AG09309 (cell line): Measurements from ENCODE around the gene MAP4K4.

Experiments used
- DNase-seq: peaks from one replicate; pipeline ENCODE4 v3.0.0-alpha.2; 2010; ENCODE audit warnings: low read depth
- H3K4me3 ChIP-seq: 2 replicates; pipeline ENCODE4 v1.5.1; 2011; ENCODE audit warnings: mild to moderate bottlenecking, low read depth, low read length, moderate library complexity; ENCODE audit not compliant: control insufficient read depth
- TF ChIP-seq, protein P1 (sequence below): IDR thresholded peaks from 2 replicates; pipeline ENCODE4 v1.5.1; 2011; ENCODE audit warnings: mild to moderate bottlenecking, low read depth, low read length, inconsistent platforms; ENCODE audit not compliant: insufficient read depth, control insufficient read depth; ENCODE audit errors: missing control alignments

The MAP4K4 gene

DNA sequence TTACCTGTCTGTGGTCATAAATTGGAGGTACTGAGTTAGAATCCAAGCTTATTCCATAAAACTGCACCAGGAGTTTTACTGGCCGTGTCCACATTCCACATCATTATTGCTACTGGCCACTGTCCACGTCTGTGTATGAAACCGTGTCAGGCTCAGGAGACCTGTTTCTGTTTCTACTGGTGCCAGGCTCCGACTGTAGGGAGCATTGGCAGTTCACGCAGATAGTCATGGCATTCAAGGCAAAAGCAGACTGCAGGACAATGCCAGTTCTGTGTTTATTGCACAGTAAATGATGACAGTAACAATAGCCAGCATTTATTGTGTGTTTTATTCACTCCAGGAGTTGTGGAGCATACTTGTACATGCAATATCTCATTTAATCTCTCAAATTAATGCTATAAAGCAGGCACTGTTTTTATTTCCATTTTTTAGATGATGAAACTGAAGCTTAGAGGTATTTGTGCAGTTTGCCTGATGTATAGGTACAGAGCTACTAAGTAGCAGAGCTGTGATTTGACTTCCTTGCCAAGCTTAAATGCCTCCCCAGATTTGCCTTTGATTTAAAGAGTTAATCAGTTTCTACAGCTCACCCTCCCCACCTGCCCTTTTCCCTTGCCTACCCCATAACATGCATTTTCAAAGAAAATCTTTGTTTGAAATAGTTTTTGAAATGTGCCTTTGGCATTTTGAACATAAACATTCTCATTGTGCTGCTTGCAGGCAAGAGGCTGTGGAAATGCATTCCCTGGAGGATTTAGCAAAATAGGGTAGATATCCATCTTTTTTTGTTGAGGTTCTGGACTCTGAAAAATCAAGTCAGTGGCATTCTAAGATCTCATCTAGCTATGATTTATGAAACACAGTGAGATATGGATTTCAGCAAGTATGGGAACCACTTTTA lies 55.5 kb downstream of the MAP4K4 start:
- TF ChIP-seq, protein P1, sequence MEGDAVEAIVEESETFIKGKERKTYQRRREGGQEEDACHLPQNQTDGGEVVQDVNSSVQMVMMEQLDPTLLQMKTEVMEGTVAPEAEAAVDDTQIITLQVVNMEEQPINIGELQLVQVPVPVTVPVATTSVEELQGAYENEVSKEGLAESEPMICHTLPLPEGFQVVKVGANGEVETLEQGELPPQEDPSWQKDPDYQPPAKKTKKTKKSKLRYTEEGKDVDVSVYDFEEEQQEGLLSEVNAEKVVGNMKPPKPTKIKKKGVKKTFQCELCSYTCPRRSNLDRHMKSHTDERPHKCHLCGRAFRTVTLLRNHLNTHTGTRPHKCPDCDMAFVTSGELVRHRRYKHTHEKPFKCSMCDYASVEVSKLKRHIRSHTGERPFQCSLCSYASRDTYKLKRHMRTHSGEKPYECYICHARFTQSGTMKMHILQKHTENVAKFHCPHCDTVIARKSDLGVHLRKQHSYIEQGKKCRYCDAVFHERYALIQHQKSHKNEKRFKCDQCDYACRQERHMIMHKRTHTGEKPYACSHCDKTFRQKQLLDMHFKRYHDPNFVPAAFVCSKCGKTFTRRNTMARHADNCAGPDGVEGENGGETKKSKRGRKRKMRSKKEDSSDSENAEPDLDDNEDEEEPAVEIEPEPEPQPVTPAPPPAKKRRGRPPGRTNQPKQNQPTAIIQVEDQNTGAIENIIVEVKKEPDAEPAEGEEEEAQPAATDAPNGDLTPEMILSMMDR = no peak
- no peak for DNase-seq
- H3K4me3 ChIP-seq = no peak overlapping the region

DNA sequence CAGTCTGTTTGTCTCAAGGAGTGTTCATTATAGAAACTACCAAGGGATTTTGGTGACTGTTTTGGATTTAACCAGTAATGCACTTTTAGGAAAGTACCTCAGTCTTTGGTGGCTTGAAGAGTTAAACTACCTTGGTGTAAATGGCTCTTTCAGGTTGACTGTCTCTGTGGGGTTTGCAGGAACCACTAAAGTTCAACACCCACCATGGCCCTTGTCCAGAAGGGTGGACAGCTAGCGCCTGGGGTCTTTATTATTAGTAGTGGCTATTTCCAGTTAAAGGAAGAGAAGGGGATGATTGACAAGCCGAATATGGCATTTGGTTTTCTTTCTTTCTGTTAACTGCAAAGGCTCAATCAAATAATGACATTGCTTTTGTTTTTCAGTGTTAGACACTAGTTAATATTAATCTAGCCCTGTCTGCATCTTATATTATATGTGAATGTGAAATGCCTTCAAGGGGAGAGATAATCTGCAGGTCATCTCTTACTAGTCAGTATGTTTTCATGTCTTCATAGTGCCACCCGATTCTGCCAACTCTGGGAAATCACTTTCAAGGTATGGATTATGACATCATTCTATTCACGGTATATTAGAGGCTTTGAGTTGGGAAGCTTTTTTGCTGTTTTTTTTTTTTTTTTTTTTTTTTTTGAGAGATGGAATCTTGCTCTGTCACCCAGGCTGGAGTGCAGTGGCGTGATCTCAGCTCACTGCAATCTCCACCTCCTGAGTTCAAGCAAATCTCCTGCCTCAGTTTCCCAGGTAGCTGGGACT lies 56.4 kb downstream of the MAP4K4 start:
- no peak overlapping the region for H3K4me3 ChIP-seq
- TF ChIP-seq, protein P1 = no peak
- no peak for DNase-seq

DNA sequence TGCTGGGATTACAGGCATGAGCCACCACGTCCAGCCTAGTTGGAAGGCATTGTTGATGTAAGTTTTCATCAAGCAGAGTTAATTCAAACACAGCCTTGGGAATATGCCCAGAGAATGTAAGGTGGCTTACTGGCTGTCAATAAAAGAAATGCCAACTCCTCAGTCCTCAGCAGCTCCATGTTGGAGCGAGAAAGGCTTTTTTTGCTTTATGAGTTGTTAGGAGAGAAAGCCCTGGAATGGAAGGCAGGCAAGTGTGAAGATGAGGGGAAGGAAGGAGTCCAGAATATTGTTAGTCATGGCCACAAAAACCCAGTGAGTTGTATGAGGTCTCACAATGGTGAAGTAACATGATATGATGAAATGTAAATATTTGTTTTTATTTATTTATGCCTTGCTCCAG lies 57.1 kb downstream of the MAP4K4 start:
- H3K4me3 ChIP-seq = no peak overlapping the region
- no peak for DNase-seq
- TF ChIP-seq, protein P1 = no peak

DNA sequence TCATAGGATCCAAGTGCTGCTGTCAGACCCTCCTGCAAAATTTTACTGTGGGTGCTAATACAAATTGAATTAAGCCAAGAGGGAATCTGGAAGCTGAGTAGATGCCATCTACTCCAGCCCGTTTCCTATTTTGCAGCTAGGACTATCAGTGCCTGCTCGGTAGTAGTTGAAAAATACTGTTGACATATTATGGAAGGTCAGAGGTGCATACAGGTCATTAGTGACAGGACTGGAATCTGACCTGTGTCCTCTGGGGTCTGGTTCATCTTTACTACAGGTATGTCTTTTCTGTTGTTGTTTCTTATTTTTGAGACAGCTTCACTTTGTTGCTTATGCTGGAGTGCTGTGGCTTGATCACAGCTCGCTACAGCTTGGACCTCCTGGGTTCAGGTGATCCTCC lies 58.8 kb downstream of the MAP4K4 start:
- no peak overlapping the region for H3K4me3 ChIP-seq
- no peak for DNase-seq
- TF ChIP-seq, protein P1 = no peak

DNA sequence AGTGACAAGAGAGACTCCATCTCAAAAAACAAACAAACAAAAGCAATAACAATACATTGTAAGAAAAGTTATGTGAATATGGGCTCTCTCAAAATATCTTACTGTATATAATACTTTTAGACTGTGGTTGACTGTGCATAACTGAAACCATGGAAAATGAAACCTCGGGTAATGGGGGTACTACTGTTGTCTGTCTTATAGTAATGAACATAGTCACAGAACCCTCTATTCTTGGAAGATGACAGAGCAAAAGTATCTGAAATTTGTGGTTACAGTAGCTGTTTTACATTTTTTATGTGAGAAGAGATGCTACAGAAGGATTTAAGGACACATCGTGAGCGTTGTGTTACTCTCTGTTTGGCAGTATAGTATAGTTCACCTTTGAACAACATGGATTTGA lies 60.5 kb downstream of the MAP4K4 start:
- TF ChIP-seq, protein P1 = no peak
- H3K4me3 ChIP-seq = no peak overlapping the region
- no peak for DNase-seq

DNA sequence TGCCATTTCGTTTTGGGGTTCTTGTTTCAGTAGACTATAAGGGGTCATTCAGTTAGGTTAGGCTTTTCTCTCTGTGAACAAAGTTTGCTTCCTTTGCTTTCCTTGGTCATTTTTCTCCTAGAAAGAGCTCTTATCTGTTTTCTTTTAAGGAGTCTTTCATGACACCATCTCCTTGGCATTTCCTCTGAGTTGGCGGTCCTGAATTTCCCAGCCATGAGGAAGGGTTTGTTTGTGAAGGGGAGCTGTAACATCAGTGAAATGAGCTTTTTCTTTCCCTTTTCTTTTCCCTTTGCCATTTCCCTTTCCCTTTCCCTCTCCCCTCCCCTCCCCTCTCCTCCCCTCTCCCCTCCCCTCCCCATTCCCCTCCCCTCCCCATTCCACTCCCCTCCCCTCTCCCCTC lies 61.7 kb downstream of the MAP4K4 start:
- no peak overlapping the region for H3K4me3 ChIP-seq
- DNase-seq = peak; percentile 80
- TF ChIP-seq, protein P1 = no peak
